IPS-NIHi7 (cell line): ENCODE data around the gene BAD.
A peak's percentile ranks its signal among the peaks of the same experiment; 100 is the strongest.

Experiments
- DNase-seq: peaks from one replicate; pipeline ENCODE4 v3.0.0; 2012; ENCODE audit warnings: mixed read lengths; ENCODE audit errors: extremely low spot score

BAD gene

GRCh38 chr11:64244107-64244506 lies 40.4 kb downstream of the BAD start:
- DNase-seq, result no peak

- DNase-seq, result no peak
Observed at GRCh38 chr11:64243236-64243854, 41.1 kb downstream of the BAD start.

DNA sequence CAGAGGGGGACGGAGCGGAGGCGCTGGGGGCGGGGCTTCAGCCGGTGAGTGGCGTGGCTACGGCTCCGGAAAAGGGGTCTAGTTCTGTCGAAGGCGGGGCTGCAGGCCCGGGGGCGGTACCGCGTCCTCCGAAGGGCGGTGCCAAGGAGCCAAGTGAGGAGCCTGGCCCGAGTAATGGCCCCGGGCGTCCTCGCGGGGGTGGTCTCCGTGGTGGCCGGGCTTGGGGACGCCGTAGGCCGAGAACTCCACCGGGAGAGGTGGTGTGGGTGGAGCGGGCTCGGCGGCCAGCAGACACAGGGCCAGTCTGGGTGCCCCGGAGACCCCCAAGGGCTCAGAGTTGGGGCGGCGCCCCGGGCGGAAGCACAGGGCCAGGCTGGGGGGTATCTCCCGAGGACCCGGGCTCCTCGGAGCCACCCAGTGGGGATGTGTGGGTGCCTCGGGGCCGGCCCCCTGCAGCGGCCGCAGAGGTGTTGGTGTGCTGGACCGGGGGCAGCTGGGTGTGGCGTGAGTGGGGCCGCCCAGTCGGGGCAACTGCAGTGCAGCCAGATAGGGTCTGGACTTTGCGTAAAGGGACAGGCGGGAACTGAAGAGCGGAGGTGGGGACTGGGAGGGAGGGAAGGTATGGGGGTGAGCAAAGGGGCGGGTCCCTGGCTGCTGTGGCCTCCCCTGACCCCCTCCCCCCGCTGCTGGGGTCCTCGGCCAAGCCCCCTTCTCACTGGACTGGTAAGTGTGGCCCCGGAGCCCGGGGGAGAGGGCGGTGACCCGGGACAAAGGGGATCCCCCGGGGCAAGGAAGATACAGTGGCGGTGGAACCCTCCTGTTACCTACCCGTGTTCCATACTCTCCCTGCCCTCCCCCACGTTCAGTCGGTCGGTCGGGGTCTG lies 42.7 kb downstream of the BAD start:
- peak; percentile 91 for DNase-seq

GRCh38 chr11:64241241-64241490 lies 43.3 kb downstream of the BAD start:
- DNase-seq, result no peak

GRCh38 chr11:64240435-64241240 lies 43.8 kb downstream of the BAD start, which contains the start of gene FKBP2:
TSS of gene FKBP2 (plus strand) at chr11:64241095. CDS start at chr11:64242388, 1,293 bp downstream.
- DNase-seq, result peak; percentile 92

GRCh38 chr11:64239662-64240434 lies 44.6 kb downstream of the BAD start:
- no peak for DNase-seq

DNA sequence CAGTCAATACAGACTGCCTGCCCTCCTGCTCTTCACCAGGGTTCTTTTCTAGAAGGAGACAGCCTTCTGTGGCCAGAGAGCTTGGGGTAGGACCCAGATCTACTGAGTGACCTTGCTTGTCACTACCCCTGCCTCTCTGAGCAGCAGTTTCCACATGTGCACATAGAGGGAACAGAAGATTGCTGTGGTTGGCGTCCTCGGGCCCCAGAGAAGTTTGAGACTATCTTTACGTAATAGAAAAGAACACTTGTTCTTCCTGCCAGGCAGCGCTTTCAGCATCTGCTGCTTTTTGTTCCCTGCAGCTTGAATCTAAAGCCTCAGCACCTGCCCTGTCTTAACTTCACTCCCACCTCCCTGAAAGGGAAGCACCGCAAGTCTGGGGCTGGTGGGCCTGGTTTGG lies 45.5 kb downstream of the BAD start:
- no peak for DNase-seq

DNA sequence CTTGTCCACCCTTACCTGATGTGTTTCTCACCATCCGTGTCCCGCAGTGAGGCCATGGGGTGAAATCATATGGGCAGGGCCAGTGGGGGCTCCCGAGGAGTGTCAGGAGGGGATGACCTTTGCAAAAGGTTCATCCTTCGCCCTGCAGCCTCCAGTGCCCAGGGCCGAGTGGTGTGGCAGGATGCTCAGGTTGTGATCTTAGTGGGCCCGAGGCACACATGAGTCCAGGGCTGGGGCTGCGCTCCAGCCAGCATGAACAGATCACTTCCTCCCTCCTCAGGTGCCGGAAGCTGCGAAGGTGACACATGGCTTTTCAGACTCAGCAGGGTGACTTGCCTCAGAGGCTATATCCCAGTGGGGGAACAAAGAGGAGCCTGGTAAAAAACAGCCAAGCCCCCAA lies 46.4 kb downstream of the BAD start:
- DNase-seq, result no peak

- DNase-seq, result no peak
Observed at GRCh38 chr11:64237484-64237951, 46.9 kb downstream of the BAD start.

- no peak for DNase-seq
Observed at GRCh38 chr11:64235437-64236161, 48.9 kb downstream of the BAD start.

- DNase-seq, result peak; percentile 18
Observed at GRCh38 chr11:64234647-64235379, 49.7 kb downstream of the BAD start.

DNA sequence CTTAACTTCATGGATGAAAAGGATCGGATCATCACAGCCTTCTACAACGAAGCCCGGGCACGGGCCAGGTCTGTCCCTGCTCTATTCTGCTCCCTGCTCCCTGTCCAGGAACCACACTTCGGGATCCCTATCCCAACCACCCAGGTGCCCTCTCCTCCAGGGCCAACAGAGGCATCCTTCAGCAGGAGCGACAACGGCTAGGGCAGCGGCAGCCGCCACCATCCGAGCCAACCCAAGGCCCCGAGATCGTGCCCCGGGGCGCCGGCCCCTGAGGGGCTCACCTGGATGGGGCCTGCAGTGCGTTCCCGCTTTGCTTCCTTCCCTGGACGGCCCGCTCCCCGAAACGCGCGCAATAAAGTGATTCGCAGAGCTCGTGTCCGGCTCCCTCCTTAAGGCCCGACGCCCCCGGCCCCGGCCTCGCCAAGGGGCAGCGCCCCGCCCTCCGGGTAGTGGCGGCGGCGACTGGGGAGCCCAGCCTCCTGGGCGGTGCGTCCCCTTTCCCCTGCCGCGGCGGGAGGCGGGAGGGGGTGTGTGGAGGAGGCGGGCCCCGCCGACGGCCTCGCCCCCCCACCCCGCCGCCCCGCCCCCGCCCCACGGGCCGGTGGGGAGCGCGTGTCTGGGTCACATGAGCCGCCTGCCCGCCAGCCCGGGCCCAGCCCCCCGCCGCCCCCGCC lies 50.4 kb downstream of the BAD start, which contains the start of gene VEGFB:
Gene VEGFB (plus strand): TSS at position 672 of the 674 bp plus-strand sequence. CDS start 250 bp downstream, outside the sequence.
- peak; percentile 39 for DNase-seq

DNA sequence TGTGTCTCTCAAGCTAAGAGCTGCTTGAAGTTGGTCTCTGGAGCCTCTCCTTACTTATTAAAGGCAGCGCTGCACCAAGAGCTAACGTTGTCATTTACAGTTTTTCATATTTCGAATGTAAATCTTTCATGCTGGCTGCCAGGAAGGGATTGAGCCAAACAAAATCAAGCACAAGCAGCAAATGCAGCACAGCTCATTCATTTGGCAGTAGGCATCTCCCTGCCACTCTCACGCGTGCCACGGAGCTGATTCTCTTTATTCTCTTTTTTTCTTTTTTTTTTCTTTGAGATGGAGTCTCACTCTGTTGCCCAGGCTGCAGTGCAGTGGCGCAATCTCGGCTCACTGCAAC lies 51.5 kb downstream of the BAD start:
- no peak for DNase-seq

- DNase-seq, result no peak
Observed at GRCh38 chr11:64232182-64232966, 52.1 kb downstream of the BAD start.

GRCh38 chr11:64231546-64231945 lies 52.9 kb downstream of the BAD start:
- DNase-seq, result no peak

DNA sequence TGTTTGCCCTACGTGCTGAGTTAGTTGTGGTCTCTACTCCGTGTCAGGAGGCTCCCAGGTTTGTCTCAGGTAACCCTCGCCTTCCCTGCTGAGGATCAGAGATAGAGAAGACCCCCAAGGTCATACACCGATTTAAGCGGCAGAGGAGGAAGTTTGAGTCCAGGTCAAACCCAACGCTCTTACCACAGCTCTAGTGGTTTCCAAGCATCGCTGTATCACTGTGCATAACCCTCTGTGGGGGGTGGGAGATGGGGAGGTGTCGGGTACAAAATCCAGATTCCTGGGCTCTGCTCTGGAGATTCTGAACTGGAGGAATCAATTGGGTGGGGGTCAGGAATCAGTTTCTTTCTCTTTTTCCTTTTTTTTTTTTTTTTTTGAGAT lies 53.5 kb downstream of the BAD start:
- no peak for DNase-seq

GRCh38 chr11:64230171-64230984 lies 54.1 kb downstream of the BAD start, which contains the start of gene DNAJC4:
TSS of gene DNAJC4 (plus strand) at chr11:64230548. CDS start at chr11:64230855, 307 bp downstream.
- DNase-seq, result peak; percentile 90

DNA sequence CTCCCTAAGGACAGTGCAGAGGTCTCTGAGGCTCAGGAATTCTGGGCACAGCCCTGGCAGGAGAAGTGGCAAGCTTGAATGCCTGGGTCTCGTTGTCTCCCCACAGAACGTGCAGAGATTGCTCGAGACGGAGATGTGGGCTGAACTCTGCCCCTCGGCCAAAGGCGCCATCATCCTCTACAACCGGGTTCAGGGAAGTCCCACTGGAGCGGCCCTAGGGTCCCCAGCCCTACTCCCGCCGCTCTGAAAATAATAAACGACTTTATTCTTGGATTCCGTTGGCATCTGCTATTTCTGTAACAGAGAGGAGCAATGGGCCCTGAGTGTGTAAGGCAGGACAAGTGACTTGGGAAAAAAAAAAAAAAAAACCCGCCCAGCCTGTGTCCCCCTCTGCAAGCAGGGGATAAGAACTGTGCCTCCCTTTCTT lies 54.7 kb downstream of the BAD start:
- DNase-seq, result no peak
